Gastrocnemius medialis (tissue), 4 donors: ENCODE measurements around the gene TSHZ3. TPM values are rescaled to one million over a fixed set of nuclear protein-coding genes. Genes with fewer than 3 reads are reported as not detected.

Source experiments
- ATAC-seq, 2 donors: fragments of 150-250 bp; one replicate each; pipeline ENCODE4 v1.9.1; 2016
- DNase-seq, 2 donors: peaks; one replicate each; pipeline ENCODE4 v3.0.0-alpha.2; 2019
- H3K27ac ChIP-seq, 4 donors: fragments of 200-600 bp; sonication (generic); 1 replicate in 1 of 4; 2 replicates in 3 of 4; pipeline ENCODE4 v1.5.1; 2016 to 2018; ENCODE audit warnings: mild to moderate bottlenecking in 2 of 4, moderate library complexity in 1 of 4
- H3K27me3 ChIP-seq, 3 donors: fragments of 200-600 bp; sonication (generic) in 2 of 3; 1 replicate in 1 of 3; 2 replicates in 2 of 3; pipeline versions ENCODE4 v1.5.1 to v1.6.0; 2016 to 2019; ENCODE audit warnings: mild to moderate bottlenecking in 1 of 3, moderate library complexity in 1 of 3
- H3K36me3 ChIP-seq, 2 donors: fragments of 200-600 bp; sonication (generic) in 1 of 2; one replicate each; pipeline ENCODE4 v1.5.1; 2017 to 2018
- H3K4me1 ChIP-seq, 2 donors: fragments of 200-600 bp; sonication (generic) in 1 of 2; one replicate each; pipeline ENCODE4 v1.5.1; 2016 to 2017; ENCODE audit warnings: mild to moderate bottlenecking in 2 of 2
- H3K4me3 ChIP-seq, 4 donors: fragments of 200-600 bp; sonication (generic) in 3 of 4; 1 replicate in 1 of 4; 2 replicates in 3 of 4; pipeline ENCODE4 v1.5.1; 2016 to 2019; ENCODE audit warnings: mild to moderate bottlenecking in 2 of 4
- H3K9me3 ChIP-seq, 3 donors: fragments of 200-600 bp; sonication (generic) in 2 of 3; 1 replicate in 1 of 3; 2 replicates in 2 of 3; pipeline ENCODE4 v1.5.1; 2016 to 2019
- POLR2A ChIP-seq, 2 donors: fragments of 450-650 bp; IDR thresholded peaks; one replicate each; pipeline ENCODE4 v1.6.1; 2017; ENCODE audit warnings: antibody characterized with exemption in 2 of 2, mild to moderate bottlenecking in 2 of 2, moderate library complexity in 2 of 2
- in situ Hi-C, 4 donors: fragments of 200-750 bp; cut with MboI; loops; one replicate each; pipeline versions ENCODE4 v1.15.0 to v1.8.0; 2017; ENCODE audit warnings: low sequenced_read_pairs in 4 of 4
- intact Hi-C: fragments of 100-400 bp; cut with DNase I; formaldehyde crosslinking; loops from one replicate; pipeline ENCODE4 v1.15.1; 2023; ENCODE audit warnings: low total_unique reads
- total RNA-seq, 4 donors: library from RNA; depleted of rRNA; stranded (reverse); fragments of >200 nt; gene quantifications; one replicate each; pipeline versions ENCODE4 v1.1.0 to v1.2.3, GENCODE V29; 2016
- TF ChIP-seq, protein P1 (sequence below), 5 experiments: fragments of 450-650 bp in 3 of 5; fragments of 200-600 bp in 2 of 5; sonication (generic) in 2 of 5; IDR thresholded peaks in 4 of 5; conservative IDR thresholded peaks in 1 of 5; 1 replicate in 4 of 5; 2 replicates in 1 of 5; pipeline ENCODE4 v1.5.1; 2016 to 2019; ENCODE audit warnings: antibody characterized with exemption in 5 of 5, mild to moderate bottlenecking in 3 of 5, moderate library complexity in 3 of 5

The TSHZ3 gene
- total RNA-seq, 4 donors from 2014 or later, result 1.6 to 2.3 (median 1.9) TPM

DNA sequence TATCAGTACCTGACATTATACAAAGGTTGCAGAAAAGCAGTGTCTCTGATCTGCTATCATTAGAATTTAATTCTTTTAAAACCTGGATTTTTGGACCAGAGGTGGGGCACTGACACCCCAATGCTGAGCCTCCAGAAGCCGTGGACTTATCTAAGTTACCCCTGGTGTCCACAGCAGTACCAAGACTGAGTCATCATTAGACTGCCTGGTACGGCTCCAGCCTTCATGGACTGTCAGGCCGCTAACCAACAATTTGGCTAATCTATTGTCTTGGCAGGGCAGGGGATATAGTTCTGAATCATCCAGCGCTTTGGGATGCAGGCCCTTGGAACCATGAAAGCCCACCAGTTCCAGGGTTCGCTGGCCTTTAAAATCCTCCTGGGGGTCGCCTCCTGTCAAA lies 78.3 kb downstream of the TSHZ3 start:
- Histone ChIP-seq H3K27ac (no peak overlapping the region), H3K36me3 (no peaks in the 10 kb centered on the region), H3K4me3 (no peak overlapping the region), H3K9me3 (no peaks in the 10 kb centered on the region), H3K4me1 (no peaks in the 10 kb centered on the region), H3K27me3 (no peaks in the 10 kb centered on the region)
- no peak for ATAC-seq
- TF ChIP-seq, protein P1, sequence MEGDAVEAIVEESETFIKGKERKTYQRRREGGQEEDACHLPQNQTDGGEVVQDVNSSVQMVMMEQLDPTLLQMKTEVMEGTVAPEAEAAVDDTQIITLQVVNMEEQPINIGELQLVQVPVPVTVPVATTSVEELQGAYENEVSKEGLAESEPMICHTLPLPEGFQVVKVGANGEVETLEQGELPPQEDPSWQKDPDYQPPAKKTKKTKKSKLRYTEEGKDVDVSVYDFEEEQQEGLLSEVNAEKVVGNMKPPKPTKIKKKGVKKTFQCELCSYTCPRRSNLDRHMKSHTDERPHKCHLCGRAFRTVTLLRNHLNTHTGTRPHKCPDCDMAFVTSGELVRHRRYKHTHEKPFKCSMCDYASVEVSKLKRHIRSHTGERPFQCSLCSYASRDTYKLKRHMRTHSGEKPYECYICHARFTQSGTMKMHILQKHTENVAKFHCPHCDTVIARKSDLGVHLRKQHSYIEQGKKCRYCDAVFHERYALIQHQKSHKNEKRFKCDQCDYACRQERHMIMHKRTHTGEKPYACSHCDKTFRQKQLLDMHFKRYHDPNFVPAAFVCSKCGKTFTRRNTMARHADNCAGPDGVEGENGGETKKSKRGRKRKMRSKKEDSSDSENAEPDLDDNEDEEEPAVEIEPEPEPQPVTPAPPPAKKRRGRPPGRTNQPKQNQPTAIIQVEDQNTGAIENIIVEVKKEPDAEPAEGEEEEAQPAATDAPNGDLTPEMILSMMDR (IDR thresholded peaks at IDR 0.05 in 4 of 5, conservative IDR thresholded peaks at IDR 0.05 in 1 of 5), result no peak
- no peak for TF ChIP-seq POLR2A (IDR thresholded peaks at IDR 0.05)
- DNase-seq, result no peak
- intact Hi-C loops, result no loop called here
- in situ Hi-C loops, result no loop called here

DNA sequence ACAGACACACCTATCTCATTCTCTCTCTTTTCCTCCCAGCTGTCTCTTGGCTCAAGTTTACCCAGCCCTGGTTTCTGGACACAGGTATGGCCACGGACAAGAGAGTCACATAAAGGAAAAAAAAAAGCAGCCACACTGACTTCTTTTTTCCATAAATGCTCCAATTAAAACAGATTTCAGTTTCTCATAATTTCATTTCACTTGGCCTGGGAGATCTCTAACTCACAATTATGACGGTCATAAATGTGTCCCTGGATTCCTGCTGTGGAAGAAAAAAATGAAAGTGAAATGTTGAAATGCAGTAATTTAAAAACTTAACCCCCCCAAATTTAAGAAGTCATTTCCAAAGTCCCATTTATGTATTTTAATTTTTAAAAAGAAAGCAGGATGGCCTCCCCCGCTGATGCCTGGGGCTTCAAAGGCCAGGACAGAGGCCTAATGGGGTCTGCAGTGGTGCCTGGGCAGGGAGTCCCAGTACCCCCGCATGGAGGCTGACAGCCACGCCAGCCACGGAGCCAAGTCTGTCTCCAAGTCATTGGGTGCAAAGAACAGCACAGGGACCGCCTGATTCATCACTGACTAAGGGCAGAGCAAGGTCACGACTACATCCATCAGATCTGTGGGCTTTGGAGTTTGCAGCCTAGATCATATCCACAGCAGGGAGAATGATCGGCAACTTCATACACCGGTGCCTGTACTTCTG lies 79.7 kb downstream of the TSHZ3 start:
- Histone ChIP-seq H3K4me3 (no peak overlapping the region), H3K36me3 (no peaks in the 10 kb centered on the region), H3K4me1 (no peaks in the 10 kb centered on the region), H3K27ac (no peak overlapping the region), H3K9me3 (no peaks in the 10 kb centered on the region), H3K27me3 (no peaks in the 10 kb centered on the region)
- no peak for TF ChIP-seq POLR2A (IDR thresholded peaks at IDR 0.05)
- TF ChIP-seq, protein P1 (IDR thresholded peaks at IDR 0.05 in 4 of 5, conservative IDR thresholded peaks at IDR 0.05 in 1 of 5), result no peak
- ATAC-seq (no peak), DNase-seq (no peak)
- intact Hi-C loops, result no loop called here
- in situ Hi-C loops, result no loop called here

DNA sequence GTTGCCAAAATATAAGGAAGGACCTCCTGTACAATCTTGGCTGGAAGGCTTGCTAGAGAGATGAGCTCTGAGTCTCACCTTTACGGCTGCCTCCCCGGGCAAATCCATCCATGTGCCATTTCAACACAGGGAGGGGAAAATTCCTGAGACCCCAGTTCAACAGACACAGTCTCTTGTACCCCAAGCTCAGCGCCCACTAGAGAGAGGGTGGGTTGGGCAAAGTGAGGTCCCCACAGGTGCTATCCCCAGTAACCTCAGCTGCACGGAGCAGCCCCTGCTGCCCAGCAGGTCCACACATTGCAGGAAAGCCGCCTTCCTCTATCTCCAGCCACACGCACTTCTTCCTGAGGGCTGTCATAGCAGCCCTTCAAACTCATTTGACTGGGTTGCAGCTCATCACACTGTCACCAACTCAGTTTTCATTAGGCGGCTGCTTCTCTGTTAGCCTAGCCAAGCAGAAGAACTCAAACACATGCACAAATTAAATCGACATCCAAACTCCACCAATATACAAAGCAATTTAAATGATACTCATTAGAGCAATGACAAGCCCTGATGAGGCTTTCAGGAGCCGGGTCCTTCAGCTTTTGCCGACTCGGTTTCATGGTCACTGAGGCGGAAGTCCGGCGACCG lies 80.4 kb downstream of the TSHZ3 start:
- TF ChIP-seq, protein P1 (IDR thresholded peaks at IDR 0.05 in 4 of 5, conservative IDR thresholded peaks at IDR 0.05 in 1 of 5), result no peak
- no peak for TF ChIP-seq POLR2A (IDR thresholded peaks at IDR 0.05)
- H3K36me3 ChIP-seq, result no peaks in the 10 kb centered on the region
- H3K9me3 ChIP-seq, result no peaks in the 10 kb centered on the region
- H3K27me3 ChIP-seq, result no peaks in the 10 kb centered on the region
- H3K4me1 ChIP-seq, result no peaks in the 10 kb centered on the region
- no peak for ATAC-seq
- intact Hi-C loops (no loop called here), in situ Hi-C loops (no loop called here)
- no peak overlapping the region for H3K4me3 ChIP-seq
- no peak for DNase-seq
- H3K27ac ChIP-seq, result no peak overlapping the region

DNA sequence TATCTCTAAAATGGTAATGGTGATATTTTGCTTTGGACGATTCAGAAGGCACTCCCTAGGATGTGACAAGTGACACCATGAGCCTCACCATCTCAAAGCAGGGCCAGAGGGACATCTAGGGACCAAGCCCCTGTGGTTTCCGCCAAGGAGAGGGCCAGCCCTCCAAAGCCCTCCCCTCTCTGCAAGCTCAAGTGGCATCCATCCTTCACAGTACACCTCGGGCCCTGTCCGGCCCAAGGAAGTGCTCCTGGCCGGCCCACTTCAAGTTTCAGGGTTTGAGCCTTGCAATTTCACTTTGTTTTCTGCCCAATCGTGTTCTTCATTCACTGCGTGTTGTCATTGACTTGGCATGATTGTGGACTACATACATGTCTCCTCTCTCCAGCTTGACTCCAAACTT lies 82.5 kb downstream of the TSHZ3 start:
- Histone ChIP-seq H3K9me3 (no peaks in the 10 kb centered on the region), H3K4me1 (peaks cover 0 to 4% of the 10 kb centered on the region in 2 donors), H3K4me3 (no peak overlapping the region), H3K27ac (no peak overlapping the region), H3K27me3 (peaks cover 0 to 16% (median 6%) of the 10 kb centered on the region in 3 donors), H3K36me3 (no peaks in the 10 kb centered on the region)
- DNase-seq (no peak), ATAC-seq (no peak)
- intact Hi-C loops (no loop called here), in situ Hi-C loops (no loop called here)
- TF ChIP-seq, protein P1 (IDR thresholded peaks at IDR 0.05 in 4 of 5, conservative IDR thresholded peaks at IDR 0.05 in 1 of 5), result no peak
- TF ChIP-seq POLR2A (IDR thresholded peaks at IDR 0.05), result no peak
